Superior temporal gyrus (tissue), 1 donor: ENCODE measurements around the gene LNX1.

Experiments used
- DNase-seq: peaks from one replicate; pipeline ENCODE4 v3.0.0-alpha.2; 2016; ENCODE audit errors: extremely low spot score

The LNX1 gene

DNA sequence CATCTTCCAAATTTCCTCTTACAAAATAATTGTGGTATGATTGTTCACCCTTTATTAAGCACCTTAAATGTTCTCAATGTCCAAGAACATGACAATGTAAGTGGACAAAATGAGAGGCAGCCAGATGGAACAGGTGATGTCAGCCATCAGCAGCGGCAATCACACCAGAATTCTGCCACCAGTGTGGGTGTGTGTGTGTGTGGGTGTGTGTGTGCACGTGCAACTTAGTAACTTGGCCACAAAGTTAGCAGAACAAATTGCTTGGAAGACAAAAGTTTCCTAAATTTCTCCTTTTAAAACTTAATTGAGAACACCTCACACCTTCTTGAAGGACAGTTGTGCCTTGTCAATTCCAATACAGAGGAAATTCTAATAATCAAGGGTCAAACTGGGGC is 18.7 kb downstream of the LNX1 start:
- no peak for DNase-seq

GRCh38 chr4:53571936-53572599 is 19.2 kb downstream of the LNX1 start:
- DNase-seq: no peak

DNA sequence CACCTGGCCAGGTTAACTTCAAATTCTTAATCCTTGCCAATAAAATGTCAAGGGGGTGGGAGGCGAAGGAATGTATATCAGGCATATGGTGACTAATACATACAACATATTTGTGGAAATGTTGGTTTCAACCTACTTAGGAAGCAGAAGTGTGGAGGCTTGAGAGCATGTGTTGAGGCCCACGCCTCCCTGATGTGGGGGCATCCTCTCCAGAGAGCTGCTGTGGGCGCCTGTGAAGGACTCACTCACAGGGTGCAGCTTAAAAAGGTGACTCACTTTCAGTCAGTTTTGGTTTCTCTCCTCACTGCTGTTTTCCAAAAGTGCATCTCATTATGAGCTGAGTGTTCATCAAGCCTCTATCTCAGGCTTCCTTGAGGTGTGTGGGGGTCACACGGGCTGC is 27.5 kb downstream of the LNX1 start:
- peak; percentile 47 for DNase-seq

DNA sequence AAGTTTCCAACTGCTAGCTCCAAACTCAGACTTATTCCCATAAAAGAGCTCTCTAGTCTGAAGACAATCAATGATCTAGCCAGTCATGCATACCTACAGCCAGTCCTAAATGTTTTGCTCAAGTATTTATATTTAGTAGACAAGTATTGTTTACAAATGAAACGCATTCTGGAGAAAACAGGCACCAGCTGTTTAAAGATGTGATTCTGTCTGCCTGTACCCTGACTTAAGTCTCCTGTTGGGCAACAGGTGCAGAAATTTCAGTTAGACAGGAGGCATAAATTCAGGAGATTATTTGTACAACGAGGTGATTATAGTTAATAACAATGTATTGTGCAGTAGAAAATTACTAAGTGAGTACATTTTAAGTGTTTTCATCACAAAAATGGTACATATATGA is 28.9 kb downstream of the LNX1 start:
- DNase-seq: no peak

DNA sequence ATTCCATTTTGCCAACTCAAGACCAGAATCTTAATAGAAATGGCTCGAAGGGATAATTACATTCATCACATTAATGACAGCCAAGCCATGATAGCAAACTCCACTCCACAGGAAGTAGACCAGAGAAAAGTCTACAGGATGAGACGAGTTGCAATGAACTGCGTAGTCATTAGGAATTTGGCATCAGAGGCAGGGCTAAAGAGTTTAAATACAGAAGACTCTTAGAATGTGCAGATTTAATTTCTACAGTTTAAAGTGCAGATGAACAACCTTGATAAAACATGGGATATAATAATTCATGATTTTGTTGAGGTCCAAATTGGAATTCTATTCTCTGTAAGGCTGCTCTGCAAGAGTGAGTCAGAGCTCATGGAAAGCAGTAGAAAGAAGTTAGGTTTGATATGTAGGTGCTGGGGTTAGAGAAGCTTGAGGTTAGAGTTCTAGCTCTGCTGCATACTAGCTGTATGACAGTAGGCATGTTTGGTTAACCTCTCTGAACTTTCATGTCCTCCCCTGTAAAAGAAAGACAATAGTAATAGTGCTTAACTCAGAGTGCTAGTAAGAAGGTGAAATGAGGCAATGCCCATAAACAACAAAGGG is 32.2 kb downstream of the LNX1 start:
- DNase-seq: no peak

DNA sequence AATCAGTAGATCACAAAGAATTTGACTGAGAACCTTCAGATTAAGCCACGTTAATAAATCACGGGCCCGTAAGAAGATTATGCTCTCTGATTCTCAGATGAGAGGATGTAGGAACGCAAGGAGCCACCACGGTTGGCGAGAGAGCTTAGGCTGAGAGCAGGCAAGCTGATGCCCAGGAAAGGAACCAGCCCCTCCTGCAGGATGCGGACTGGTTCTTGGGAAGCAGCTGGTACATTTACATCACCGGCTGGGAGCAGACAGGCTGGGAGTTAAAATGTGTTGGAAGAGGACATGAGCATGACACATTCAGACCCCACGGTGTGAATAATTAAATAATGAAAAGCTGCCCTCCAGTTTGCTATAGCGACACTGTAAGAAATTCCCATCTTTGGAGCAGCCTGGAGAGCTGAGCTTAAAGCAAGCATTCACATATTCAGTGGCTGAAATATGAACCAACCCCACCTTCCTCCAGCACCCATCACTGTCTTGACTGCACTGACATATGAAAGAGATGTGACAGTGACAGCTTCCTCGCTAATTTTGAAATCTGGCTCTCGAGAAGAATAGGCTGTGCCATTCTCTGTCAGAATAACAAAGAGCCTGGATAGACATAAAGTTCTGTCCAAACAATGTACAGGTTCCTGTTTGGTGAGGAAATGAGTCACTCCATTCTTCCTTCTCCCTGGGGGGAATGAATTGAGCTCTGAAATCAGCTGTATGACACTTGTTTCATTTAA is 33.1 kb downstream of the LNX1 start:
- DNase-seq: peak; percentile 71

GRCh38 chr4:53557669-53558064 is 33.6 kb downstream of the LNX1 start:
- DNase-seq: no peak

DNA sequence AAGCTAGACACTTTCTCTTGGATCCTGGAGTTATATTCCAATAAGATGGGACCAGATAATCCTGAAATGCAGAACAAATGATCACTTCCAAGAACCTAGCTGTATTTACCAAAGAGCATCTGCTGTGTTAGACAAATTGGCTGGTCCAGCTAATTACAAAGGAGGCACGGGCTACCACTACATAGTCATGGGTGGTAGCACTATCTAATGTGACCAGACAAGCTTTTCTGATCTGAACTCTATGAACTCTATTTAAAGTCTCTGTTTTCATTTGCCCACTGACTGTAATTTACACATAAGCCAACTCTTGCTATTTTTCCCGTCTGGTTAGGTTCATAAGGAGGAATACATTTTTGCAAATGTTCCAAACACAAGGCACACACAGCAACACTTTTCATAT is 34.6 kb downstream of the LNX1 start:
- no peak for DNase-seq

- DNase-seq: no peak
Observed at GRCh38 chr4:53553486-53554210, 37.6 kb downstream of the LNX1 start.

DNA sequence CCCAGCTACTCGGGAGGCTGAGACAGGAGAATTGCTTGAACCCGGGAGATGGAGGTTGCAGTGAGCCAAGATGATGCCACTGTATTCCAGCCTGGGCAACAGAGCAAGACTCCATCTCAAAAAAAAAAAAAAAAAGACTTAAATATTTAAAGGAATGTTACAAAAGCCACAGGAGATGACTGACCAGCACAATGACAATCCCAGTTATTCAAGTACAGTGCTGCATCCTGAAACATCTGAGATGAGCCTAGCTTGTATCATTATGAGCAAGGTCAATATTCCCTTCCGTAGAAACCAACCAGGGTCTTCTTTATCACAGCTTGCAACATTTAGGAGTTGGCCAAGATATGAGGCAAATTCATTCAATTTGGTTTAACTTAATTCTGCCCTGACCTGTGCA is 38.6 kb downstream of the LNX1 start:
- no peak for DNase-seq

GRCh38 chr4:53551958-53552357 is 39.3 kb downstream of the LNX1 start:
- DNase-seq: no peak

DNA sequence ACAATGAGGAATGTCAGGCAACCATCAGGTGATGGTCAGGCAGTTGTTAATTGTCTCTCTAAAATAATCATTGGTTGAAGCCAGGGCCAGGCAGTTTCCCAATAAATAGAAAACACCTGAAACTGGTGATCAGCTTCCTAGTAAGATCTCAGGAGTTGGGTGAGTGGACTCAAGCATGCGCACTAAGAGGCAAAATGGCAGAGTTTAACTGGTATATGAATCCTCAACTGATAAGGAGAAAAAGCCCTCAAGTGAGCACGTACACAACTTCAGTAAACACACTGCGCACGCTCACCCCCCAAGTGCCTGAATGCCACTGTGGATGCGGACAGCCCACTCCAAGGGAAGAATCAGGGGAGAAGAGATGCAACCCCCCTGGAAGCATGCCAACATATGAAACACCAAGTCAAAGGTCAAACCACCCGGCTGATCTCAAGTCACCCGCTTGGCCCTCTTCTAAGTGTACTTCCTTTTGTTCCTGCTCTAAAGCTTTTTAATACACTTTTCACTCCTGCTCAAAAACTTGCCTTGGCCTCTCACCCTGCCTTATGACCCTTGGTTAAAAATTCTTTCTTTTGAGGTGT is 39.9 kb downstream of the LNX1 start:
- no peak for DNase-seq

DNA sequence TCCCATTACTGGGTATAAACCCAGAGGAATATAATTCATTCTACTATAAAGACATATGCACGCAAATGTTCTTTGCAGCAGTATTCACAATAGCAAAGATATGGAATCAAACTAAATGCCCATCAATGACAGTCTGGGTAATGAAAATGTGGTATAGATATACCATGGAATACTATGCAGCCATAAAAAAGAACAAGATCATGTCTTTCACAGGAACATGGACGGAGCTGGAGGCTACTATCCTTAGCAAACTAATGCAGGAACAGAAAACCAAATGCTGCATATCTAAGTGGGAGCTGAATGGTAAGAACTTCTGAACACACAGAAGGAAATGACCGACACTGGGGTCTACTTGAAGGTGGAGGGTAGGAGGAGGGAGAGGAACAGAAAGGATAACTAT is 42.6 kb downstream of the LNX1 start:
- no peak for DNase-seq

- DNase-seq: no peak
Observed at GRCh38 chr4:53547983-53548382, 43.3 kb downstream of the LNX1 start.

DNA sequence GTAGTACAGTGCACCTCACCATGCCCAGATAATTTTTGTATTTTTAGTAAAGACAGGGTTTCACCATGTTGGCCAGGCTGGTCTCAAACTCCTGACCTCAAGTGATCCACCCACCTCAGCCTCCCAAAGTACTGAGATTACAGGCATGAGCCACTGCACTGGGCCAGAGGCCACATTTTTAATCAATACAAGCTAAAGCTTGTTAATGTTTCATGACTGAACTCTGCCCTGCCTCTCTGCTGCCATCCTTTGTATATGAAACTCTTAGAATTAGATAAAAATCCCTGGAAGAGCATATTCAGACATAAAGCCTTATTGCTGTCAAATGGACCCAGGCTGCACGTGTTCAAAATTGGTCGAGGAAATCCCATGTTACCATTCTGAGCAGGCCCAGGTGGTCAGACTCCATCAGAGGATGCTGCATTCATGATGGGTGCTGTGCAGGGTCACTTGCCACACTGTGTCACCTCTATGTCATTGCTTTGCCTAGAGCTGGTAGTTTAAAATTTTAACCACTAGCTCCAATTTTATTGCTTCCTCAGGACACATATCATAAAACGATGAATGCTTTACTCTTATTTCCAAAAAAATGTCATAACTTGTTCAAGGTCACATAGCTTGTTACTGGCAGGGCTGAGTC is 45.2 kb downstream of the LNX1 start:
- no peak for DNase-seq

- DNase-seq: no peak
Observed at GRCh38 chr4:53545273-53545672, 46.0 kb downstream of the LNX1 start.

DNA sequence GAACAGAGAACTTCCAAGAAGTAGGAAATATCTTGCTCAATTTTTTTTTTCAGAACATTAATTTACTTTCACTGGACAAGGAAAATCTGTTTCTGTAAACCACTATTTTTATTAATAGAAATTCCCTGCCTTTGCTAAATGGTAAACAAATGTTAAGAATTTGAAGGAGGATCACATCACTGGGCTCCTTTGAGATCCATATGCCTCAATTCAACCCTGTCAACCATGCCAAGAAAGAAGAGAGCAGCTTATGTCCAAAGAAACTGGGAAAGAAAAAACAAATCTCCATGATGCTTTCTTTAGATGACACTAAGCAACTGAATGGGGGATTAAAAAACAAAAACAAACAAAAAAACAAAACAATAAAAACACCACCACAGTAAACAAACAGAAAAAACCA is 47.7 kb downstream of the LNX1 start:
- no peak for DNase-seq

DNA sequence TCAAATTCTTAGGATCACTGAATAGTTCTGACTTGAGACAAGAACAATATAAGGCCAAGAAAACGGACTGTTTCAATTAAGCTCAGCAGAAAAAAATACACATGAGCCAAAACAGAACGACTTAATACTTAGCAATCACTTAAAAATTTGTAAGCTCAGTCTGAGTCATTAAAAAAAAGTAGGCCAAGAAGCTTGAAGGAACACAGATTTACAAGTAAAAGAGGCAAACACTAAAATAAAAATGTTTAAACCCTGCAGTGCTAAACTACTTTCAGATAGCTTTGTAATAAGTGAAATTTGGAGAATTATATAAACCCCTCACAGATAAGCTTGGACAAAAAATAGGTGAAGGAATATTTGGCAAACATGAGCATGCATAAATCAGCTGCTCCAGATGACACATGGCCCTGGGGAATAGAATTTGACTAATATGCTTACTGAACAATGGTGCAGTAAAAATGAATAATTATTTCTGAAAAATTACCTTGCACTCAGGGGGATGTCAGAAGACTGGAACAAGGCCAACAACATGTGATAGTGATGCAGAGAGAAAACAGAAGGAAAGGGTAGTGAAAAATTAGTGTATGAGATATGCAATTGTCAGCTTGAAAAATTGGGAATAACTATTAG is 49.6 kb downstream of the LNX1 start:
- DNase-seq: no peak

GRCh38 chr4:53538756-53539155 is 52.5 kb downstream of the LNX1 start:
- no peak for DNase-seq

DNA sequence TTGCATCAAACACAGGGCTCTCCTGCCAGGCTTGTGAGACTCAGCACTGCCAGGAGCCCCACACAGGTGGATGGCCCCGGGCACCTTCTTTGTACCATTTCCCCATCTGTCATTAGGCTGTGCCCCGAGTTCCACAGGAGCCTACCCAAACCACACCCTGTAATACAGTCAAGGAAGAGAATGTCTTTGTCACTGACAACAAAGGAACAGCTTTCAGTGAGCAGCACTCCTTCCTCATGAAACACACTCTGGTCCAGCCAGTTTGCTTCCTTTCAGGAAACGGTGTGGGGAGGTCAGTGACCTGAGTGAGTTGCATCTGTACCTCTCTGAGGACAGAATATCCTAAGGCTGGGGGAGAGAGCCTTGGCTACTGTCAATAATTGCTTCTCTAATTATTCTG is 53.7 kb downstream of the LNX1 start:
- no peak for DNase-seq

DNA sequence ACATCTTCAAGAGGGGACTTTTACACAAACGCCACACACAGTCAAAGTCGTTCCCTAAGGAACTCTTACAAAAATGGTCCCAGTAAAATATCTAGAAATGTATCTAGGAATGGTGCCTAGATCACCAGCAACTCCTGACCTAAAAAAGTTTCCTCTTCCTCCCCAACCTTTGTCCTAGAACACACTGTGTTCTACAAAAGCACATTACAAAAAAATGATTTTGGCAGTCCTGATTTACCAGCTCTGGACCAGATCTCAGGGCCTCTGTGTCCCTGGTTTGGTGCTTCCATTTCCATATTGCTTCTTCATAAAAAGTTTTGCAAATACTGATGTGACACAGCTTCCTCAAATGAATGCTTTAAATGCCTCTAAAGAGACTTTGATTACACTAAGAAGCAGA is 55.0 kb downstream of the LNX1 start:
- no peak for DNase-seq
